HepG2 (cell line): ENCODE results near the gene ZFX. TPM values are rescaled to one million over a fixed set of nuclear protein-coding genes. Genes with fewer than 3 reads are reported as not detected.
A peak's percentile ranks its signal among the peaks of the same experiment; 100 is the strongest.

Experiments used
- ATF3 ChIP-seq: sonication (generic); formaldehyde crosslinking; IDR thresholded peaks from 2 replicates; pipeline ENCODE4 v1.4.0; 2020; ENCODE audit warnings: missing genetic modification reagents
- GABPB1 ChIP-seq: IDR thresholded peaks from 2 replicates; pipeline ENCODE4 v1.6.1; 2016; ENCODE audit warnings: mild to moderate bottlenecking, missing genetic modification reagents, moderate library complexity, missing compliant biosample characterization
- HOXA9 ChIP-seq: sonication (generic); formaldehyde crosslinking; IDR thresholded peaks from 2 replicates; pipeline ENCODE4 v1.8.1; 2022; ENCODE audit warnings: missing genetic modification reagents, mild to moderate bottlenecking, moderate library complexity, borderline replicate concordance
- IKZF5 ChIP-seq: IDR thresholded peaks from 2 replicates; pipeline ENCODE4 v1.6.1; 2018; ENCODE audit warnings: missing genetic modification reagents, mild to moderate bottlenecking, missing compliant biosample characterization
- KAT2B ChIP-seq: fragments of 150-350 bp; IDR thresholded peaks from 2 replicates; pipeline ENCODE4 v1.6.1; 2014; ENCODE audit warnings: low read depth, low read length, borderline replicate concordance
- KAT7 ChIP-seq: IDR thresholded peaks from 2 replicates; pipeline ENCODE4 v1.6.1; 2018; ENCODE audit warnings: borderline replicate concordance, missing compliant biosample characterization
- KDM4B ChIP-seq: sonication (generic); formaldehyde crosslinking; IDR thresholded peaks from 2 replicates; pipeline ENCODE4 v1.4.0; 2020; ENCODE audit warnings: missing genetic modification reagents
- KDM6A ChIP-seq: IDR thresholded peaks from 2 replicates; pipeline ENCODE4 v1.6.1; 2016; ENCODE audit warnings: low read depth
- MIXL1 ChIP-seq: IDR thresholded peaks from 2 replicates; pipeline ENCODE4 v1.6.1; 2016
- TFDP1 ChIP-seq: IDR thresholded peaks from 2 replicates; pipeline ENCODE4 v1.6.1; 2016; ENCODE audit warnings: missing compliant biosample characterization, missing genetic modification reagents, borderline replicate concordance
- TFE3 ChIP-seq: IDR thresholded peaks from 2 replicates; pipeline ENCODE4 v1.6.1; 2016
- ZBTB10 ChIP-seq: sonication (generic); formaldehyde crosslinking; IDR thresholded peaks from 2 replicates; pipeline ENCODE4 v1.4.0; 2020; ENCODE audit warnings: missing genetic modification reagents, borderline replicate concordance
- ZNF253 ChIP-seq: sonication (generic); formaldehyde crosslinking; IDR thresholded peaks from 2 replicates; pipeline ENCODE4 v1.8.0; 2022; ENCODE audit warnings: mild to moderate bottlenecking, missing genetic modification reagents, borderline replicate concordance
- ZNF354B ChIP-seq: sonication (generic); formaldehyde crosslinking; IDR thresholded peaks from 2 replicates; pipeline ENCODE4 v1.8.0; 2022; ENCODE audit warnings: mild to moderate bottlenecking, missing genetic modification reagents
- ZNF512 ChIP-seq: sonication (generic); formaldehyde crosslinking; IDR thresholded peaks from 2 replicates; pipeline ENCODE4 v1.4.0; 2020; ENCODE audit warnings: mild to moderate bottlenecking, missing genetic modification reagents
- ZNF615 ChIP-seq: sonication (generic); formaldehyde crosslinking; IDR thresholded peaks from 2 replicates; pipeline ENCODE4 v1.5.0; 2020; ENCODE audit warnings: mild to moderate bottlenecking, missing genetic modification reagents, borderline replicate concordance
- polyA plus RNA-seq, 8 experiments: library from polyadenylated mRNA; depleted of rRNA in 3 of 8; stranded (reverse) in 7 of 8; unstranded in 1 of 8; fragments of >200 nt; fragmentation: Illumina TruSeq in 4 of 8; extraction: Trizol in 4 of 8; gene quantifications; 2 replicates each; pipeline versions ENCODE4 v1.2.1 to v1.2.3, GENCODE V29; 2011 to 2016; ENCODE audit warnings: low read depth in 4 of 8, missing spikeins in 1 of 8, mixed read lengths in 1 of 8; ENCODE audit not compliant: insufficient read depth in 1 of 8
- total RNA-seq, 5 experiments: library from RNA; depleted of rRNA; stranded (reverse); fragments of >200 nt; fragmentation: Illumina TruSeq; extraction: Trizol; gene quantifications; 2 replicates each; pipeline ENCODE4 v1.2.3, GENCODE V29; 2016; ENCODE audit warnings: low read depth in 1 of 5

ZFX gene
- total and polyA plus RNA-seq, 2 of the 13 experiments (the other 11 are each of a cell fraction or from before 2014, with no cell fraction given): 13.8 to 37.3 TPM

GRCh38 chrX:24150051-24150790 is 692 bp downstream of the ZFX start (continued):
- TF ChIP-seq TFDP1: no peak
- no peak for TF ChIP-seq ZNF615
- no peak for TF ChIP-seq KDM6A (CRISPR knock-in tag)
- no peak for TF ChIP-seq MIXL1 (CRISPR knock-in tag)
- no peak for TF ChIP-seq ZNF253
- no peak for TF ChIP-seq KAT2B
- no peak for TF ChIP-seq ZNF512 (CRISPR knock-in tag)
- no peak for TF ChIP-seq KAT7
- TF ChIP-seq ZNF354B: no peak
- TF ChIP-seq ZBTB10 (CRISPR knock-in tag): no peak
- no peak for TF ChIP-seq IKZF5 (CRISPR knock-in tag)
- peak; percentile 64; the same call in 1 of the 2 replicates for TF ChIP-seq TFE3
- TF ChIP-seq KDM4B: no peak
- no peak for TF ChIP-seq ATF3 (CRISPR knock-in tag)
- peak; percentile 79 for TF ChIP-seq GABPB1 (CRISPR knock-in tag)
- TF ChIP-seq HOXA9 (CRISPR knock-in tag): no peak
